Measurements from ENCODE around the gene CACNG1.
"Not testable (repeated sequence)": the region's sequence is repeated elsewhere in the genome, so short reads cannot be mapped to it uniquely, and the experiment has no call there.

Gene CACNG1

DNA sequence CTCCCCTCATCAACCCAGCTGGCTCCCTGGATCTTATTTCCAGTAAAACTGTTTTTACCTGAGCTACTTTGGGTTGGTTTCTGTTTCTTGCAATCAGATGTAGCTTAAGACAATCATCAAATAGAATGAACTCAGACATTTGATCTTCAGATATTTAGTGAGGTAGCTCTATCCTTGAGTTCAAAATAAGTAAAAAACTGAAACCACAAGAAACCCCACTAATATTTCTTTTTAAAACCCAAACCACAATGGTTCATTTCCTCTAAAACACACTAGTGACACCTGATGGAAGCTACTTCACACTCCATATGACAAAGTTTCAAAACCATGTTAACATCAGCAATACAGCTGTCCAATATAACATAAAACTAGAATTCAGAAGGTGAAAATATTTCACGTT, 37.8 kb downstream of the CACNG1 start:
- DNase-seq: no peak

GRCh38 chr17:67085406-67085805, 41.1 kb downstream of the CACNG1 start:
- no peak for DNase-seq

DNA sequence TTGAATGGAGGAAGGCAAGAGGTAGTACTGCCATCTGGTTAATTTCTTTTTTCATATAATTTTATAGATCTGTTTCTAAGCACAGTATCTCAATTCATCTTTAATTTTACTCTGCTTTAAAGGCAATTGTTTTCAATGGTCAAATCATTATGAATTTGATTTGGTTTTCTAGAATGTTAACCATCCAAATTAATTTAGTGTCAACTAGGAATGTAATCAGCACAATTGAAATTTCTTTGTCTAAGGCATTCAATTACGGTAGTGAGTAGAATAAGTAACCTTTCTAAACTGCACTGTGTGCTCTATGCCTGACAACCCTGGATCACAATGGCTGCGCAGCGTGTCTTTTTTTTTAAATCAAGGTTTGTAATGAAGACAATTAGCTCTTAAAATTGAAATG, 44.3 kb downstream of the CACNG1 start:
- no peak for DNase-seq

- no peak for DNase-seq
Observed at GRCh38 chr17:67090341-67090740, 46.0 kb downstream of the CACNG1 start.

GRCh38 chr17:67092291-67092690, 47.9 kb downstream of the CACNG1 start:
- DNase-seq: no peak

- not testable (repeated sequence) for DNase-seq
Observed at GRCh38 chr17:67092710-67093109, 48.4 kb downstream of the CACNG1 start.

DNA sequence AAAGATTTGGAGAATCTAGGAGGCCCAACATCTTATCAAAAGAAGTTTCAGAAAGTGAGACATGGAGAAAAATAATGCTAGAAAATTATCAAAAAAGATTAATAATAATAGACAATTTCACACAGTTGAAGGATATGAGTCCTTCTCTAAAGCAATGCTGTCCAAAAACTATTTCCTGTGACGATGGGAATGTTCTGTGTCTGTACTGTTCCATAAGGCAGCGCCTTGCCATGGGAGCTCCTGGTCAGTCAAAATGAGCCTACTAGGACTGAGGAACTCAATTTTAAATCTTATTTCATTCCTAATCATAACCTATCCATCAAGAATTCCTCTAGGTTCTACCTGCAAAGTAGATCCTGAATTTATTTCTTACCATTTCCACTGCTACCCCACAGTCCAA, 49.0 kb downstream of the CACNG1 start:
- no peak for DNase-seq

DNA sequence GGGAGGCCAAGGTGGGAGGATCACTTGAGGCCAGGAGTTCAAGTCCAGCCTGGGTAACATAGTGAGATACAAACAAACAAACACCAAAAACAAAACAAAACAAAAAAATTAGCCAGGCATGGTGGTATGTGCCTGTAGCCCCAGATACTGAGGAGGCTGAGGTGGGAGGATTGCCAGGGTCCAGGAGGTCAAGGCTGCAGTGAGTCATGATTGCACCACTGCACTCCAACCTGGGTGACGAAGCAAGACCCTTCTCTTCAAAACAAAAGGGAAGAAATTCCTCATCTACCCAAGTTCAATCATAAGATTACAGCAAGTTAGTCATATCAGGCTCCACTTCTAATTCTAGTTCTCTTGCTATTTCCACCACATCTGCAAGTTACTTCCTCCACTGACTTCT, 50.9 kb downstream of the CACNG1 start:
- not testable (repeated sequence) for DNase-seq

- no peak for DNase-seq
Observed at GRCh38 chr17:67095803-67096202, 51.4 kb downstream of the CACNG1 start.

DNA sequence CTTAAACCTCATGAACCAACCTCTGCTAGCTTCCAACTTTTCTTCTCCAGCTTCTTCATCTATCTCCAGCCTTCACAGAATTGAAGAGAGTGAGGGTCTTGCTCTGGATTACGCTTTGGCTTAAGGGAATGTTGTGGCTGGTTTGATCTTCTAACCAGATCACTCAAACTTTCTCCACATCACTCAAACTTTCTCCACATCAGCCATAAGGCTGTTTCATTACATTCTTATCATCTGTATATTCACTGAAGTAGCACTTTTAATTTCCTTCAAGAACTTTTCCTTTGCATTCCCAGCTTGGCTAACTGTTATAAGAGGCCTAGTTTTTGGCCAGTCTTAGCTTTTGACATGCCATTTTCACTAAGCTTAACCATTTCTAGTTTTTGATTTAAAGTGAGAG, 52.3 kb downstream of the CACNG1 start:
- DNase-seq: no peak

DNA sequence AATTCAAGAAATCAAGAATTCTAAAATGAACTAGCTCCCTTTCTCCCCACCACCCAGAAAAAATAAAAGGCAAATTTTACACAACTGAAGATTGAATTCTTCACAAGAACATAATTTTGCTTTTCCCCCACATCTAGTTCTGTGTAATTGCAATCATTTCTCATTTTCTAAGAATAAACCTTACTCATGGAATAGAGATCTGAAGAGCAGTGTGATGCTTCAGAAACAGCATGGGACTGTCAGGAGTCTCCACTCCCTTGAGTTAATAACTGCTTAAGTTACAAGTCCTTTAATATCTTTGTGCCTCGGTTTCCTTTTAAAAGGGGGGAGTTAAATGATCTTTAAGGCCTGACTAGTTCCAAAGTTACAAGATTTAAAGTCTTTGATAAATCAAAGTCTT, 53.7 kb downstream of the CACNG1 start:
- no peak for DNase-seq

GRCh38 chr17:67104641-67105040, 60.3 kb downstream of the CACNG1 start:
- not testable (repeated sequence) for DNase-seq

DNA sequence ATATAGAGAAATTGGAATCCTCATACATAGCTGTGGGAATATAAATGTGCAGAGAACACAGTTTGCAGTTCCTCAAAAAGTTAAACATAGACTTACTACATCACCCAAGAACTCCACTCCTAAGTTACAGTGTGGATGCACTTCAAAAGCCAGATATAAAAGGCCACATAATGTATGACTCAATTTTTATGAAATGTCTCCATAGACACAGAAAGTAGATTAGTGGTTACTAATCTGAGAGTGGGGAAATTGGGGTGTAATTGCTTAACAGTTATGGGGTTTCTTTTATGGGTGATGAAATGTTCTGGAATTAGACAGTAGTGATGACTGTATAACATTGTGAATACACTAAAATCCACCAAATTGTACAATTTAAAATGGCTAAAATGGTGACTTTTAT, 60.9 kb downstream of the CACNG1 start:
- no peak for DNase-seq
